Activated CD8-positive, alpha-beta T cell treated with anti-CD3 and anti-CD28 coated beads for 36 hours (primary cell): ENCODE measurements around the gene HFE. TPM values are rescaled to one million over a fixed set of nuclear protein-coding genes. Genes with fewer than 3 reads are reported as not detected.

Experiments
- ATAC-seq: fragments of 200-7000 bp; cut with Tn5 transposase; one replicate; pipeline ENCODE4 v1.10.0; 2021; ENCODE audit warnings: mild to moderate bottlenecking, moderate library complexity
- CTCF ChIA-PET: fragments of 350-600 bp; sonication (Branson Sonifier 250); formaldehyde crosslinking; loops from one replicate; lab custom pipeline; 2021; ENCODE audit warnings: antibody characterized with exemption; lab: Charles Lee
- POLR2A ChIA-PET: fragments of 350-600 bp; sonication (Branson Sonifier 250); formaldehyde crosslinking; loops from one replicate; lab custom pipeline; 2021; ENCODE audit warnings: antibody characterized with exemption; lab: Charles Lee
- DNase-seq: peaks from one replicate; pipeline ENCODE4 v3.0.0-alpha.2; 2020
- H3K27ac Mint-ChIP-seq: one replicate; pipeline ENCODE4 v1.8.0; 2021; ENCODE audit warnings: mild to moderate bottlenecking, mixed read lengths
- H3K27me3 Mint-ChIP-seq: one replicate; pipeline ENCODE4 v1.8.0; 2021; ENCODE audit warnings: mixed read lengths
- H3K36me3 Mint-ChIP-seq: one replicate; pipeline ENCODE4 v1.8.0; 2021; ENCODE audit warnings: low read depth, mixed read lengths
- H3K4me1 Mint-ChIP-seq: one replicate; pipeline ENCODE4 v1.8.0; 2021; ENCODE audit warnings: low read depth, mixed read lengths
- H3K4me3 Mint-ChIP-seq: one replicate; pipeline ENCODE4 v1.8.0; 2021; ENCODE audit warnings: mild to moderate bottlenecking, moderate library complexity, mixed read lengths
- H3K9me3 Mint-ChIP-seq: one replicate; pipeline ENCODE4 v1.8.0; 2021; ENCODE audit warnings: mixed read lengths
- intact Hi-C: fragments of 100-400 bp; cut with micrococcal nuclease; formaldehyde crosslinking; loops from one replicate; pipeline ENCODE4 v1.10.0; 2022
- total RNA-seq, 2 experiments: library from RNA; stranded (reverse); gene quantifications; one replicate each; pipeline ENCODE4 v1.2.3, GENCODE V29; 2021
- TF ChIP-seq, protein P1 (sequence below): fragments of 200-600 bp; IDR thresholded peaks from one replicate; pipeline ENCODE4 v1.8.0; 2022; ENCODE audit warnings: antibody characterized with exemption, mild to moderate bottlenecking

HFE gene
- total RNA-seq, 2 experiments from 2014 or later = 0.25 to 0.56 TPM

DNA sequence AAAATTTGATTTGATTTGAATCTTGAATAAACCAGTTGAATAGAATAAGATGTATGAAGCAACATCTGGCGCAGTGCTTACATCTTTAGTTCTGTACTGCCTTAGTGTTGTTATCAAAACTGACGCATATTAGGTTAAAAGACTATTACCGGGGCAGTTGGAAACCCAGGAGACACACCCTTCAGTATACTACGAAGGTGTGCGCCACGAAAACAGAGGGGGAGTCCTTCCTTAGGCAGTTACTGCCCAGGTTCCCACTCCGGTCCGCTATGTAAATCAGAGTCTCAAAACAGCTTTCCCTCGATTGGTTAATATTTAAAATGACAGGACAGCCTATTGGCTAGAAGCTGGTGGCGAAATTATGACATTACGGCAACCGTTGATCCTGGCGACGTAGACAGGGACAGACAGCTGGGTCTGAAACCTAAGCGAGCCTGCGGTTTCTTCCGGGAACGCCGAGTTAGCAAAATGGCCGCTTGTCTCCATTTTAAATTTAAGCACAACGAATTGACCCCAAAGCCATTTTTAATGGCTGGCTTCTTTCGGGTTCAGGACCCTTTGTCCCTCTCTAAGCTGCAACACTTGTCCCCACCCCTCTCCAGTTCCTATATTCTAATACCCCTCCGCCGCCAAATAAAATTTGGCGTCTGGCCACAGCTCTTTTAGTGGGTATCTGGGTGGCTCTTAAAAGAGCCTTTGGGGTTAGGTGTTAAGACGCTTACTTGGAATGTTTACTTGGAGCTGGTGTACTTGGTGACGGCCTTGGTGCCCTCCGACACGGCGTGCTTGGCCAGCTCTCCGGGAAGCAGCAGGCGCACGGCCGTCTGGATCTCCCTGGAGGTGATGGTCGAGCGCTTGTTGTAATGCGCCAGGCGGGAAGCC, 35.8 kb downstream of the HFE start:
- intact Hi-C loops = loop anchor here (1.0 to 10.0 kb wide), 4 partner anchors 18 to 96 kb away; a partner anchor contains a TSS
- Mint-ChIP-seq H3K4me3 (peak overlapping the region; percentile 84), H3K36me3 (peaks cover 18% of the 10 kb centered on the region), H3K27me3 (no peaks in the 10 kb centered on the region), H3K27ac (peak overlapping the region; percentile 98), H3K9me3 (no peaks in the 10 kb centered on the region), H3K4me1 (peaks cover 27% of the 10 kb centered on the region)
- TF ChIP-seq, protein P1, sequence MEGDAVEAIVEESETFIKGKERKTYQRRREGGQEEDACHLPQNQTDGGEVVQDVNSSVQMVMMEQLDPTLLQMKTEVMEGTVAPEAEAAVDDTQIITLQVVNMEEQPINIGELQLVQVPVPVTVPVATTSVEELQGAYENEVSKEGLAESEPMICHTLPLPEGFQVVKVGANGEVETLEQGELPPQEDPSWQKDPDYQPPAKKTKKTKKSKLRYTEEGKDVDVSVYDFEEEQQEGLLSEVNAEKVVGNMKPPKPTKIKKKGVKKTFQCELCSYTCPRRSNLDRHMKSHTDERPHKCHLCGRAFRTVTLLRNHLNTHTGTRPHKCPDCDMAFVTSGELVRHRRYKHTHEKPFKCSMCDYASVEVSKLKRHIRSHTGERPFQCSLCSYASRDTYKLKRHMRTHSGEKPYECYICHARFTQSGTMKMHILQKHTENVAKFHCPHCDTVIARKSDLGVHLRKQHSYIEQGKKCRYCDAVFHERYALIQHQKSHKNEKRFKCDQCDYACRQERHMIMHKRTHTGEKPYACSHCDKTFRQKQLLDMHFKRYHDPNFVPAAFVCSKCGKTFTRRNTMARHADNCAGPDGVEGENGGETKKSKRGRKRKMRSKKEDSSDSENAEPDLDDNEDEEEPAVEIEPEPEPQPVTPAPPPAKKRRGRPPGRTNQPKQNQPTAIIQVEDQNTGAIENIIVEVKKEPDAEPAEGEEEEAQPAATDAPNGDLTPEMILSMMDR = no peak
- ChIA-PET CTCF (interaction anchor here (1.2 to 3.4 kb wide), 5 partner anchors 19 to 77 kb away, joined by 3 to 14 read pairs (median 5); a partner anchor contains a TSS), POLR2A (interaction anchor here (0.7 to 22.3 kb wide), 42 partner anchors 9 to 1768 kb away, joined by 3 to 1225 read pairs (median 15); partner anchors contain the start of gene HFE)
- ATAC-seq (peak; percentile 60), DNase-seq (peak; percentile 98)

DNA sequence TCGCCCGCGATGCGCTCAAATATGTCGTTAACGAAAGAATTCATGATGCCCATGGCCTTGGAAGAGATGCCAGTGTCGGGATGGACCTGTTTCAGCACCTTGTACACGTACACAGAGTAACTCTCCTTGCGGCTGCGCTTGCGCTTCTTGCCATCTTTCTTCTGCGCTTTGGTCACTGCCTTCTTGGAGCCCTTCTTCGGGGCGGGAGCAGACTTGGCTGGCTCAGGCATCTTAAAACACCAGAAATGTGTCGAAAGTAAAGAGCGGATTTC, 36.4 kb downstream of the HFE start:
- Mint-ChIP-seq H3K4me1 (peaks cover 33% of the 10 kb centered on the region), H3K27ac (peak overlapping the region; percentile 98), H3K27me3 (no peaks in the 10 kb centered on the region), H3K36me3 (peaks cover 23% of the 10 kb centered on the region), H3K4me3 (peak overlapping the region; percentile 84), H3K9me3 (no peaks in the 10 kb centered on the region)
- ChIA-PET POLR2A (interaction anchor here (0.6 to 22.3 kb wide), 49 partner anchors 9 to 1769 kb away, joined by 3 to 1225 read pairs (median 8); partner anchors contain the start of gene HFE), CTCF (interaction anchor here (1.0 to 3.4 kb wide), 6 partner anchors 19 to 97 kb away, joined by 3 to 14 read pairs (median 4); a partner anchor contains a TSS)
- ATAC-seq (no peak), DNase-seq (peak; percentile 88)
- intact Hi-C loops = loop anchor here (1.0 to 10.0 kb wide), 4 partner anchors 19 to 97 kb away; a partner anchor contains a TSS
- TF ChIP-seq, protein P1 = no peak

DNA sequence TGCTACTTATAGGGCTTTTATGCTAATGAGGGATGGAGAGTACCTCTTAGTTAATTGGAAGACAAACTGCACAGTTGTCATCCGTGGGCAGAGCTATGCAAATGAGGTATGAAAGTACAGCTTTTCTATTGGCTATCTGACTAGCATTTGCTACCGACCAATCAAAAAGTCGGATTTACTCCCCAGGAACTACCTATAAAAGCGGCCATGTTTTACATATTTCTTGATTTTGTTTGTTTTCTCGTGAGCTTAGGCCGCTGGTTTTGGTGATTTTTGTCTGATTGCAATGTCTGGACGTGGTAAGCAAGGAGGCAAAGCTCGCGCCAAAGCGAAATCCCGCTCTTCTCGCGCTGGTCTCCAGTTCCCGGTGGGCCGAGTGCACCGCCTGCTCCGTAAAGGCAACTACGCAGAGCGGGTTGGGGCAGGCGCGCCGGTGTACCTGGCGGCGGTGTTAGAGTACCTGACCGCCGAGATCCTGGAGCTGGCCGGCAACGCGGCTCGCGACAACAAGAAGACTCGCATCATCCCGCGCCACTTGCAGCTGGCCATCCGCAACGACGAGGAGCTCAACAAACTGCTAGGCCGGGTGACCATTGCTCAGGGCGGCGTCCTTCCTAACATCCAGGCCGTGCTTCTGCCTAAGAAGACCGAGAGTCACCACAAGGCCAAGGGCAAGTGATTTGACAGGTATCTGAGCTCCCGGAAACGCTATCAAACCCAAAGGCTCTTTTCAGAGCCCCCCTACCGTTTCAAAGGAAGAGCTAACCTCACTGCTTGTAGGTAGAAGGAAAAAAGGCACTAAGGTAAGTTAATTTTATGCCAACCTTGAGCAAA, 36.9 kb downstream of the HFE start:
- Mint-ChIP-seq H3K4me1 (peaks cover 34% of the 10 kb centered on the region), H3K36me3 (peaks cover 23% of the 10 kb centered on the region), H3K27me3 (no peaks in the 10 kb centered on the region), H3K27ac (peak overlapping the region; percentile 98), H3K4me3 (peak overlapping the region; percentile 84), H3K9me3 (no peaks in the 10 kb centered on the region)
- TF ChIP-seq, protein P1 = no peak
- ChIA-PET CTCF (interaction anchor here (0.8 to 3.4 kb wide), 9 partner anchors 9 to 98 kb away, joined by 3 to 14 read pairs (median 4); a partner anchor contains a TSS), POLR2A (interaction anchor here (0.5 to 22.3 kb wide), 63 partner anchors 9 to 1769 kb away, joined by 3 to 1225 read pairs (median 7); partner anchors contain the start of gene HFE)
- ATAC-seq (peak; percentile 69), DNase-seq (peak; percentile 78)
- intact Hi-C loops = loop anchor here (1.0 to 10.0 kb wide), 5 partner anchors 19 to 97 kb away; a partner anchor contains a TSS

DNA sequence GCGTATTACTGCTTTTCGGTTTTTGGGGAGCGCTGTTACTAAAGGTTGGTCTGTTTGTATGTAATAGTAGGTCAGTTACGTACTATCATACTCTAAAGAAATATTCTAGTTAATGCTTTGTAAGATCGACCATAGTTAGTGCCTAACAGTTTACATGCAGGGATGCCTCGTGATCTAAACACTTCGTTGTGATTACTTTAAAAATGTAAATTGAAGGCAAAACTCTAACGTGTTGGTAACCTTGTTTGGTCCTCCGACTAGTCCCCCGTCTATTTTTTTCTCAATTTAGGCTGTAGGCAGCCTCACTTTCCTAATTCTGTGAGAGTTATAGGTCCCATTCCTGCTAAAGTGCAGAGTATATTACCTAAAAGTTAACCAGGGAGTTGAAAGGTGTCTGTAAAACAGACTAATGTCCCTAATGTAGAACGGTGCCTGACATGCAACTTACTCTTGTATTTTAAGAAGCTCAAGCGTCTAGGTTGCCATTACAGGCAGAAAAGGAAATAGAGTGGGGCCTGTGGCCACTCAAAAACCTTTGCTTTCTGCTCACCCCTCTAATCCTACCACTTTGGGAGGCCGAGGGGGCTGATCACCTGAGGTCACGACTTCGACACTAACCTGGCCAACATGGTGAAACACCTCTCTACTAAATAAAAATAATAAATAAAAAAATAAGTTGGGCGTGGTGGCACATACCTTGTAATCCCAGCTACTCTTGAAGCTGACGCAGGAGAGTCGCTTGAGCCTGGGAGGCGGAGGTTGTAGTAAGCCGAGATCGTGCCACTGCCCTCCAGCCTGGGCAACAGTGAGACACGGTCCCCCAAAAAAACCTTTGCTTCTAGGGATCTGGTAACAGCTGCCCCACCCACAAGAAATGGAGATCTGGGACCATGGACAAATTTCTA, 37.8 kb downstream of the HFE start:
- Mint-ChIP-seq H3K9me3 (no peaks in the 10 kb centered on the region), H3K36me3 (peaks cover 25% of the 10 kb centered on the region), H3K4me3 (peak overlapping the region; percentile 84), H3K27me3 (no peaks in the 10 kb centered on the region), H3K27ac (peak overlapping the region; percentile 98), H3K4me1 (peaks cover 39% of the 10 kb centered on the region)
- ATAC-seq (no peak), DNase-seq (peak; percentile 38)
- TF ChIP-seq, protein P1 = no peak
- POLR2A ChIA-PET = interaction anchor here (0.6 to 22.3 kb wide), 55 partner anchors 8 to 1768 kb away, joined by 3 to 1225 read pairs (median 8); partner anchors contain the start of gene HFE
- intact Hi-C loops = loop anchor here (1.0 to 10.0 kb wide), 2 partner anchors 32 to 70 kb away; a partner anchor contains a TSS
- CTCF ChIA-PET = interaction anchor here (0.8 to 3.4 kb wide), 6 partner anchors 8 to 79 kb away, joined by 3 to 14 read pairs (median 4); a partner anchor contains a TSS
